SK-N-SH treated with all-trans-retinoic acid at 6 μM for 48 hours (cell line): ENCODE data around the gene SCAPER.

Experiments used
- ISL1 ChIP-seq: fragments of 250-450 bp; sonication (Bioruptor Pico); IDR thresholded peaks from 2 replicates; pipeline ENCODE4 v2.1.2; 2022; ENCODE audit warnings: mild to moderate bottlenecking, moderate library complexity
- ZFP3 ChIP-seq: fragments of 250-450 bp; sonication (Bioruptor Pico); IDR thresholded peaks from 2 replicates; pipeline ENCODE4 v1.5.0; 2020; ENCODE audit warnings: mild to moderate bottlenecking, moderate library complexity
- TF ChIP-seq, protein P1 (sequence below): fragments of 250-450 bp; sonication (Bioruptor Pico); IDR thresholded peaks from 2 replicates; pipeline ENCODE4 v1.5.0; 2020; ENCODE audit warnings: mild to moderate bottlenecking, moderate library complexity

DNA sequence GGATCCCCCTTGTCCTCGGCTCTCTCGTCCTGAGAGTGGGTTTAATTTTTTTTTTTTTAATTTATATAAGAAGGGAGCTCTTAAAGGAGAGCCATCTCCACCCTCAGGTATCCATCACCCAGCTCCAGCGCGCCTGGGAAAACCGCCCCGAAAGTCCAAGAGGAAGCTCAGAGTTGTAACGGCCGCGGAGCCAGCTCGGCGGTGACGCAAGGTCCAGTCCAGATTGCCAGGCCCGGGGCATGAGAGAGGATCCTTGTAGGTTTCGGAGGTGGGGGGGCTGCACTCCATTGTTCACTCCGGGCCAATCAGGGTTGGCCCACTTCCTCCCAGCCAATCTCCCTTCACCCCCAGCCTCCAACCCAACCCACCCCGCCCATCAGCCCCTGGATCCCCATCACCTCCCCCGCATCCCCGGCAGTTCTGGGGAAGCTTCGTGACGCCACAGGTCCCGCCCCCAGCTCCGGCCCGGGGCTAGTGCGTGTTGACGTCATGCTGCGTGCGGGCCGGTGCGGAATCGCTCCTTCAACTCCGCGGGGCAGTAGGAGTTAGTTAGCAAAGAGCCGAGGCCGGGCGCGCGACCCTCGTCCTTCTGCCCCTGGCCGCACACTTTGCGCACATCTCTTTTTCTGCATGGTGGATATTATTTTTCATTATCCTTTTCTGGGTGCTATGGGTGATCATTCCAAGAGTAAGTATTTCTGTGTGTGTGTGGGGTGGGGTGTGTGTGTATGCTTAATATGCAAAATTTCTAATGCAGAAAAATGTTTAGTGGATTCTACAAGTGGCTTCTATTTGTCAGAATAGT, 568.7 kb downstream of the SCAPER start, which contains the start of gene ISL2:
- TF ChIP-seq ISL1 (CRISPR knock-in tag) (no peak), ZFP3 (peak; percentile 83)
- TF ChIP-seq, protein P1, sequence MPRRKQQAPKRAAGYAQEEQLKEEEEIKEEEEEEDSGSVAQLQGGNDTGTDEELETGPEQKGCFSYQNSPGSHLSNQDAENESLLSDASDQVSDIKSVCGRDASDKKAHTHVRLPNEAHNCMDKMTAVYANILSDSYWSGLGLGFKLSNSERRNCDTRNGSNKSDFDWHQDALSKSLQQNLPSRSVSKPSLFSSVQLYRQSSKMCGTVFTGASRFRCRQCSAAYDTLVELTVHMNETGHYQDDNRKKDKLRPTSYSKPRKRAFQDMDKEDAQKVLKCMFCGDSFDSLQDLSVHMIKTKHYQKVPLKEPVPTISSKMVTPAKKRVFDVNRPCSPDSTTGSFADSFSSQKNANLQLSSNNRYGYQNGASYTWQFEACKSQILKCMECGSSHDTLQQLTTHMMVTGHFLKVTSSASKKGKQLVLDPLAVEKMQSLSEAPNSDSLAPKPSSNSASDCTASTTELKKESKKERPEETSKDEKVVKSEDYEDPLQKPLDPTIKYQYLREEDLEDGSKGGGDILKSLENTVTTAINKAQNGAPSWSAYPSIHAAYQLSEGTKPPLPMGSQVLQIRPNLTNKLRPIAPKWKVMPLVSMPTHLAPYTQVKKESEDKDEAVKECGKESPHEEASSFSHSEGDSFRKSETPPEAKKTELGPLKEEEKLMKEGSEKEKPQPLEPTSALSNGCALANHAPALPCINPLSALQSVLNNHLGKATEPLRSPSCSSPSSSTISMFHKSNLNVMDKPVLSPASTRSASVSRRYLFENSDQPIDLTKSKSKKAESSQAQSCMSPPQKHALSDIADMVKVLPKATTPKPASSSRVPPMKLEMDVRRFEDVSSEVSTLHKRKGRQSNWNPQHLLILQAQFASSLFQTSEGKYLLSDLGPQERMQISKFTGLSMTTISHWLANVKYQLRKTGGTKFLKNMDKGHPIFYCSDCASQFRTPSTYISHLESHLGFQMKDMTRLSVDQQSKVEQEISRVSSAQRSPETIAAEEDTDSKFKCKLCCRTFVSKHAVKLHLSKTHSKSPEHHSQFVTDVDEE (CRISPR knock-in tag) = no peak
